Measurements from ENCODE around the gene DDX20. TPM values are rescaled to one million over a fixed set of nuclear protein-coding genes. Genes with fewer than 3 reads are reported as not detected.

The DDX20 gene
- total and polyA plus RNA-seq, 4 donors = 6.0 to 14.4 (median 8.0) TPM

DNA sequence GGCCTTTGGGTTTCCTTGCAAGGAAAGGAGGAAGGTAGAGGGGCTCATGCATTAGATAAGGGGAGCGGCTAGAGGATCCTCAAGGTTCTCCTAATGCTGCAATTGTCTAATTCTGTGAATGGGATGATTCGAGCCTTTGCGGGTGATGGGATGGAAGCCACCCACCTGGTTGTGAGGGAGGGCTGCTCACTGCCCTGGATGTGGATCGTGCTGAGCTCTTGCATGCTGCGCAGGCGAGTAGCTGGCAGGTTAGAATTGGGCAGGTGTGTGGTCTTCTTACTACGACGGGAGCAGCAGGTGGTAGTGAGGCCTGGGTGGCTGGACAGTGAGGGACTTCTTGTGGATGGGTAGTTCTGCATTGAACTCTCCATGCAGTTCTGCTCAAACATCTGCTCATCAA, 21.2 kb downstream of the DDX20 start:
- Histone ChIP-seq H3K4me1 (ENCODE audit: control insufficient read depth in 5 of 5, insufficient read depth in 5 of 5, low read length in 5 of 5) (no peaks in the 10 kb centered on the region), H3K27me3 (ENCODE audit: control insufficient read depth in 3 of 3, insufficient read depth in 3 of 3, low read length in 2 of 3) (no peaks in the 10 kb centered on the region), H3K27ac (ENCODE audit: low read depth in 1 of 2, low read length in 1 of 2) (no peak overlapping the region), H3K4me3 (no peak overlapping the region), H3K9me3 (ENCODE audit: control insufficient read depth in 4 of 4, insufficient read depth in 3 of 4, low read length in 3 of 4) (no peaks in the 10 kb centered on the region), H3K36me3 (ENCODE audit: control insufficient read depth in 4 of 4, insufficient read depth in 4 of 4, low read length in 4 of 4) (peaks cover 0 to 2% (median 0%) of the 10 kb centered on the region in 4 donors), H3K9ac (ENCODE audit: insufficient read depth in 1 of 2, low read length in 2 of 2) (no peak overlapping the region)
- ATAC-seq (ENCODE audit: insufficient read depth, low FRiP score) (no peak), DNase-seq (no peak)
- 92 to 95% methylated on average over 8 of the region's 8 CpGs for WGBS, 2 donors
- TF ChIP-seq, protein P1, sequence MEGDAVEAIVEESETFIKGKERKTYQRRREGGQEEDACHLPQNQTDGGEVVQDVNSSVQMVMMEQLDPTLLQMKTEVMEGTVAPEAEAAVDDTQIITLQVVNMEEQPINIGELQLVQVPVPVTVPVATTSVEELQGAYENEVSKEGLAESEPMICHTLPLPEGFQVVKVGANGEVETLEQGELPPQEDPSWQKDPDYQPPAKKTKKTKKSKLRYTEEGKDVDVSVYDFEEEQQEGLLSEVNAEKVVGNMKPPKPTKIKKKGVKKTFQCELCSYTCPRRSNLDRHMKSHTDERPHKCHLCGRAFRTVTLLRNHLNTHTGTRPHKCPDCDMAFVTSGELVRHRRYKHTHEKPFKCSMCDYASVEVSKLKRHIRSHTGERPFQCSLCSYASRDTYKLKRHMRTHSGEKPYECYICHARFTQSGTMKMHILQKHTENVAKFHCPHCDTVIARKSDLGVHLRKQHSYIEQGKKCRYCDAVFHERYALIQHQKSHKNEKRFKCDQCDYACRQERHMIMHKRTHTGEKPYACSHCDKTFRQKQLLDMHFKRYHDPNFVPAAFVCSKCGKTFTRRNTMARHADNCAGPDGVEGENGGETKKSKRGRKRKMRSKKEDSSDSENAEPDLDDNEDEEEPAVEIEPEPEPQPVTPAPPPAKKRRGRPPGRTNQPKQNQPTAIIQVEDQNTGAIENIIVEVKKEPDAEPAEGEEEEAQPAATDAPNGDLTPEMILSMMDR (IDR thresholded peaks at IDR 0.05; ENCODE audit: control extremely low read depth, extremely low read depth) = no peak

DNA sequence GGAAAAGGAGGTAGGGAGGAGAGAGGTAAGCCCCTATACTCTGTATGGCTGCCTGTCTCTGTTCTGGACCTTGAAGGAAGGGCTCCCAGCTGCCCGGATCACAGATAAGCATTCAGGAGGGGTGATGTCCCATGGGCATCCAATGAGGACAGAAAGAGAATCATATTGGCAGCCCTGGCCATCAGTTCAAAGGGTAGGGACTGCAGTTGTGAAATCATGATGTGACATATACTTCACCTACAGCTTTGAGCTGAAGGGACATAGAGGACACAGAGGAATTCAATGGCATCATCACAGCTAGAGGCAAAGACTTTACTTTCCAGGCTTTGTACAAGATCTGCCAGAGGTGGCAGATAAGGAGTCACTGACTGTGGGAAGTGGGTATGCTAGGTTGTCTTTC, 21.6 kb downstream of the DDX20 start:
- H3K4me3 ChIP-seq = no peak overlapping the region
- DNase-seq (no peak), ATAC-seq (ENCODE audit: insufficient read depth, low FRiP score) (no peak)
- H3K9ac ChIP-seq (ENCODE audit: insufficient read depth in 1 of 2, low read length in 2 of 2) = no peak overlapping the region
- H3K36me3 ChIP-seq (ENCODE audit: control insufficient read depth in 4 of 4, insufficient read depth in 4 of 4, low read length in 4 of 4) = peaks cover 0 to 2% (median 0%) of the 10 kb centered on the region in 4 donors
- H3K9me3 ChIP-seq (ENCODE audit: control insufficient read depth in 4 of 4, insufficient read depth in 3 of 4, low read length in 3 of 4) = no peaks in the 10 kb centered on the region
- TF ChIP-seq, protein P1 (IDR thresholded peaks at IDR 0.05; ENCODE audit: control extremely low read depth, extremely low read depth) = no peak
- H3K27ac ChIP-seq (ENCODE audit: low read depth in 1 of 2, low read length in 1 of 2) = no peak overlapping the region
- WGBS, 2 donors = 93 to 95% methylated on average over 1 of the region's 1 CpG
- H3K4me1 ChIP-seq (ENCODE audit: control insufficient read depth in 5 of 5, insufficient read depth in 5 of 5, low read length in 5 of 5) = no peaks in the 10 kb centered on the region
- H3K27me3 ChIP-seq (ENCODE audit: control insufficient read depth in 3 of 3, insufficient read depth in 3 of 3, low read length in 2 of 3) = no peaks in the 10 kb centered on the region

GRCh38 chr1:111778066-111778465, 22.4 kb downstream of the DDX20 start:
- DNase-seq = no peak
- H3K9me3 ChIP-seq (ENCODE audit: control insufficient read depth in 4 of 4, insufficient read depth in 3 of 4, low read length in 3 of 4) = no peaks in the 10 kb centered on the region
- ATAC-seq (ENCODE audit: insufficient read depth, low FRiP score) = no peak

More at GRCh38 chr1:111778066-111778465, 22.4 kb downstream of the DDX20 start:
- Histone ChIP-seq H3K9ac (ENCODE audit: insufficient read depth in 1 of 2, low read length in 2 of 2) (no peak overlapping the region), H3K4me1 (ENCODE audit: control insufficient read depth in 5 of 5, insufficient read depth in 5 of 5, low read length in 5 of 5) (no peaks in the 10 kb centered on the region), H3K27me3 (ENCODE audit: control insufficient read depth in 3 of 3, insufficient read depth in 3 of 3, low read length in 2 of 3) (no peaks in the 10 kb centered on the region), H3K36me3 (ENCODE audit: control insufficient read depth in 4 of 4, insufficient read depth in 4 of 4, low read length in 4 of 4) (no peaks in the 10 kb centered on the region), H3K27ac (ENCODE audit: low read depth in 1 of 2, low read length in 1 of 2) (no peak overlapping the region), H3K4me3 (no peak overlapping the region)
- 93 to 98% methylated on average over 6 of the region's 6 CpGs for WGBS, 2 donors
- TF ChIP-seq, protein P1 (IDR thresholded peaks at IDR 0.05; ENCODE audit: control extremely low read depth, extremely low read depth) = no peak

Data from lung (tissue), 12 donors.